Naive thymus-derived CD4-positive, alpha-beta T cell (primary cell): ENCODE measurements around the gene SLC2A8. TPM values are rescaled to one million over a fixed set of nuclear protein-coding genes. Genes with fewer than 3 reads are reported as not detected.

Experiments used
- ATAC-seq: fragments of 150-1000 bp; cut with Tn5 transposase; 2 replicates; pipeline ENCODE4 v1.10.0; 2021; ENCODE audit warnings: mild to moderate bottlenecking, moderate library complexity
- CTCF ChIA-PET: fragments of 350-600 bp; sonication (Branson Sonifier 250); formaldehyde crosslinking; loops from one replicate; lab custom pipeline; 2021; ENCODE audit warnings: antibody characterized with exemption; lab: Charles Lee
- POLR2A ChIA-PET: fragments of 350-600 bp; sonication (Branson Sonifier 250); formaldehyde crosslinking; loops from one replicate; lab custom pipeline; 2021; ENCODE audit warnings: antibody characterized with exemption, inconsistent platforms; lab: Charles Lee
- DNase-seq, 9 donors: peaks; one replicate each; pipeline versions ENCODE4 v3.0.0 to v3.0.0-alpha.2; 2020 to 2022; ENCODE audit warnings: mixed read lengths in 1 of 9
- H3K27ac ChIP-seq: one replicate; pipeline ENCODE4 v1.7.0; 2013; ENCODE audit warnings: mild to moderate bottlenecking, low read depth, low read length, moderate library complexity
- H3K27me3 ChIP-seq, 2 donors: one replicate each; pipeline ENCODE4 v1.7.0; 2013; ENCODE audit warnings: low read length in 2 of 2, mild to moderate bottlenecking in 2 of 2, moderate library complexity in 2 of 2; ENCODE audit not compliant: control insufficient read depth in 2 of 2, insufficient read depth in 2 of 2
- H3K36me3 ChIP-seq, 3 experiments: 1 replicate in 2 of 3; 2 replicates in 1 of 3; pipeline ENCODE4 v1.7.0; 2013; ENCODE audit warnings: low read length in 3 of 3, mild to moderate bottlenecking in 3 of 3, moderate library complexity in 1 of 3; ENCODE audit not compliant: insufficient read depth in 3 of 3, control insufficient read depth in 2 of 3
- H3K4me1 ChIP-seq, 2 donors: one replicate each; pipeline ENCODE4 v1.7.0; 2013; ENCODE audit warnings: low read length in 2 of 2, mild to moderate bottlenecking in 2 of 2, moderate library complexity in 1 of 2; ENCODE audit not compliant: control insufficient read depth in 2 of 2, insufficient read depth in 2 of 2
- H3K4me3 ChIP-seq: 2 replicates; pipeline ENCODE4 v1.7.0; 2013; ENCODE audit warnings: mild to moderate bottlenecking, low read length
- H3K9me3 ChIP-seq, 3 experiments: 1 replicate in 2 of 3; 2 replicates in 1 of 3; pipeline ENCODE4 v1.7.0; 2013; ENCODE audit warnings: low read length in 3 of 3; ENCODE audit not compliant: control insufficient read depth in 2 of 3
- H3K27ac Mint-ChIP-seq, 9 donors: one replicate each; pipeline ENCODE4 v1.8.0; 2020 to 2022; ENCODE audit warnings: mixed read lengths in 9 of 9, mild to moderate bottlenecking in 8 of 9, moderate library complexity in 5 of 9, inconsistent platforms in 2 of 9
- H3K27me3 Mint-ChIP-seq, 5 donors: one replicate each; pipeline ENCODE4 v1.8.0; 2021 to 2022; ENCODE audit warnings: mixed read lengths in 5 of 5, mild to moderate bottlenecking in 1 of 5
- H3K36me3 Mint-ChIP-seq, 5 donors: one replicate each; pipeline ENCODE4 v1.8.0; 2020 to 2022; ENCODE audit warnings: mixed read lengths in 5 of 5, mild to moderate bottlenecking in 3 of 5, inconsistent platforms in 1 of 5
- H3K4me1 Mint-ChIP-seq, 7 donors: one replicate each; pipeline ENCODE4 v1.8.0; 2020 to 2022; ENCODE audit warnings: mixed read lengths in 7 of 7, mild to moderate bottlenecking in 3 of 7, inconsistent platforms in 1 of 7
- H3K4me3 Mint-ChIP-seq, 10 donors: one replicate each; pipeline ENCODE4 v1.8.0; 2020 to 2022; ENCODE audit warnings: mild to moderate bottlenecking in 10 of 10, mixed read lengths in 10 of 10, moderate library complexity in 6 of 10, inconsistent platforms in 2 of 10
- H3K9me3 Mint-ChIP-seq, 11 donors: one replicate each; pipeline ENCODE4 v1.8.0; 2020 to 2022; ENCODE audit warnings: mixed read lengths in 11 of 11, mild to moderate bottlenecking in 4 of 11, inconsistent platforms in 1 of 11, moderate library complexity in 1 of 11
- intact Hi-C, 2 donors: fragments of 100-400 bp; cut with micrococcal nuclease; formaldehyde crosslinking; loops; one replicate each; pipeline ENCODE4 v1.15.1; 2023
- polyA plus RNA-seq, 2 donors: library from polyadenylated mRNA; unstranded; fragments of 300-500 nt; fragmentation: Illumina TruSeq; gene quantifications; one replicate each; pipeline ENCODE4 v1.2.3, GENCODE V29; 2021
- total RNA-seq, 6 experiments: library from RNA in 5 of 6; stranded (reverse) in 5 of 6; gene quantifications; 1 replicate in 5 of 6; 2 replicates in 1 of 6; pipeline ENCODE4 v1.2.3 and lab custom pipeline; 2021 to 2026

The SLC2A8 gene
- total and polyA plus RNA-seq, 7 experiments from 2014 or later, result 0.27 to 4.8 (median 1.3) TPM; not detected in 2

GRCh38 chr9:127390563-127390962 is 6.4 kb upstream of the SLC2A8 start:
- Histone ChIP-seq H3K27ac (no peak overlapping the region), H3K27me3 (peaks cover 6 to 43% of the 10 kb centered on the region in 2 donors), H3K4me3 (no peak overlapping the region), H3K36me3 (no peaks in the 10 kb centered on the region), H3K9me3 (no peaks in the 10 kb centered on the region), H3K4me1 (peaks cover 13 to 20% of the 10 kb centered on the region in 2 donors)
- H3K4me1 Mint-ChIP-seq, result peaks cover 25 to 37% (median 28%) of the 10 kb centered on the region in 7 donors
- H3K36me3 Mint-ChIP-seq, result no peaks in the 10 kb centered on the region
- POLR2A ChIA-PET, result no interaction called here
- intact Hi-C loops, result no loop called here
- H3K9me3 Mint-ChIP-seq, result peaks cover 0 to 5% (median 0%) of the 10 kb centered on the region in 11 donors
- CTCF ChIA-PET, result no interaction called here
- DNase-seq (peak in 1 of 9 donors; percentile 16), ATAC-seq (no peak)
- peak overlapping the region in 2 of 9 donors; percentile 24 to 78 for H3K27ac Mint-ChIP-seq
- no peak overlapping the region for H3K4me3 Mint-ChIP-seq
- H3K27me3 Mint-ChIP-seq, result peaks cover 57 to 80% (median 72%) of the 10 kb centered on the region in 5 donors

DNA sequence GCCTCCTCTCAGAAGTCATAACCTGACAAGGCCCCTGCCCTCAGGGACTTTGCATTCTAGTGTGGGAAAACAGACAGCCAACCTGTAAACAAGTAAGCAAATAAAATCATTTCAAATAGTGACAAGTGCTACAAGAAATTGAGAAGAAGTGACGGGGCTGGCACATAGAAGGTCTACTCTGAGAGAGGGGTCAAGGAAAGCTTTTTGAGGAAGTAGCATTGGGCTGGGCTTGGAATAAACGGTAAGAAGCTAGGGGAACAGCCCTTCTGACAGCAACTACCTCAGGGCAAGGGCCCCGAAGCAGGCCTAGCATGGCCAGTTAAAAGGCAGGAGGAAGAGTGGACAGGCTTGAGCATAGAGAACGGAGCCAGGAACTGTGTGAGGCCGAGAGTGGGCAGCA is 4.8 kb upstream of the SLC2A8 start:
- intact Hi-C loops, result no loop called here
- H3K27me3 ChIP-seq, result peaks cover 6 to 43% of the 10 kb centered on the region in 2 donors
- Mint-ChIP-seq H3K9me3 (peaks cover 0 to 4% (median 0%) of the 10 kb centered on the region in 11 donors), H3K4me1 (peaks cover 26 to 36% (median 28%) of the 10 kb centered on the region in 7 donors), H3K27ac (no peak overlapping the region), H3K4me3 (no peak overlapping the region), H3K36me3 (no peaks in the 10 kb centered on the region), H3K27me3 (peaks cover 47 to 79% (median 64%) of the 10 kb centered on the region in 5 donors)
- no peaks in the 10 kb centered on the region for H3K36me3 ChIP-seq
- peak in 1 of 9 donors; percentile 15 for DNase-seq
- no peak for ATAC-seq
- peaks cover 13 to 27% of the 10 kb centered on the region in 2 donors for H3K4me1 ChIP-seq
- POLR2A ChIA-PET, result no interaction called here
- H3K9me3 ChIP-seq, result no peaks in the 10 kb centered on the region
- H3K27ac ChIP-seq, result no peak overlapping the region
- CTCF ChIA-PET, result no interaction called here
- no peak overlapping the region for H3K4me3 ChIP-seq

DNA sequence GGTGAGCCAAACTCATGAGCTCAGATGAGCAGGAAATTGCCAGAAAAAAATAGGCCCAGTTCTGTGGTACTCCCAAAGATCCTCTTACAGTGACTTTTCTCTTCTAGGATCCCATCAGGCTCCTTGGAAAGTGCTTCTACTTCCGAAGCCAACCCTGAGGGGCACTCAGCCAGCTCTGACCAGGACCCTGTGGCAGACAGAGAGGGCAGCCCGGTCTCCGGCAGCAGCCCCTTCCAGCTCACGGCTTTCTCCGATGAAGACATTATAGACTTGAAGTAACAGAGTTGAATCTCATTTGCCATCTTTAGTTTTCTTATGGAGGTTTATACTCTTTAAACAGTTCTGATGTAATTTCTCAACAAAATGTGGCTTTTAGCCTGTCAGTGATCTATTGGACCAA is 4.0 kb upstream of the SLC2A8 start:
- no peak overlapping the region for H3K4me3 Mint-ChIP-seq
- H3K27ac ChIP-seq, result no peak overlapping the region
- intact Hi-C loops, result no loop called here
- H3K9me3 Mint-ChIP-seq, result peaks cover 0 to 4% (median 0%) of the 10 kb centered on the region in 11 donors
- peaks cover 12 to 26% of the 10 kb centered on the region in 2 donors for H3K4me1 ChIP-seq
- H3K4me1 Mint-ChIP-seq, result peaks cover 24 to 36% (median 28%) of the 10 kb centered on the region in 7 donors
- ChIA-PET CTCF (no interaction called here), POLR2A (interaction anchor here (1.1 kb wide), 1 partner anchor 58 kb away, joined by 3 read pairs; no protein-coding TSS in a partner anchor)
- H3K27me3 Mint-ChIP-seq, result peaks cover 47 to 79% (median 64%) of the 10 kb centered on the region in 5 donors
- peaks cover 6 to 45% of the 10 kb centered on the region in 2 donors for H3K27me3 ChIP-seq
- no peaks in the 10 kb centered on the region for H3K9me3 ChIP-seq
- H3K27ac Mint-ChIP-seq, result no peak overlapping the region
- H3K36me3 Mint-ChIP-seq, result no peaks in the 10 kb centered on the region
- ATAC-seq (no peak), DNase-seq (peak in 1 of 9 donors; percentile 9)
- H3K36me3 ChIP-seq, result no peaks in the 10 kb centered on the region
- H3K4me3 ChIP-seq, result no peak overlapping the region

- no peaks in the 10 kb centered on the region for H3K36me3 ChIP-seq
- no peak overlapping the region for H3K4me3 ChIP-seq
- no peaks in the 10 kb centered on the region for H3K9me3 ChIP-seq
- H3K9me3 Mint-ChIP-seq, result peaks cover 0 to 2% (median 0%) of the 10 kb centered on the region in 11 donors
- no peak for ATAC-seq
- peaks cover 13 to 25% of the 10 kb centered on the region in 2 donors for H3K4me1 ChIP-seq
- POLR2A ChIA-PET, result interaction anchor here (1.1 kb wide), 1 partner anchor 57 kb away, joined by 3 read pairs; no protein-coding TSS in a partner anchor
- CTCF ChIA-PET, result no interaction called here
- H3K27me3 ChIP-seq, result peaks cover 6 to 52% of the 10 kb centered on the region in 2 donors
- intact Hi-C loops, result no loop called here
- peaks cover 53 to 82% (median 68%) of the 10 kb centered on the region in 5 donors for H3K27me3 Mint-ChIP-seq
- no peak for DNase-seq
- H3K27ac ChIP-seq, result no peak overlapping the region
- H3K4me1 Mint-ChIP-seq, result peaks cover 21 to 35% (median 26%) of the 10 kb centered on the region in 7 donors
- no peak overlapping the region for H3K27ac Mint-ChIP-seq
- no peaks in the 10 kb centered on the region for H3K36me3 Mint-ChIP-seq
- H3K4me3 Mint-ChIP-seq, result no peak overlapping the region
Measured at GRCh38 chr9:127393645-127394044, 3.3 kb upstream of the SLC2A8 start.

GRCh38 chr9:127395497-127396252 is 1.3 kb upstream of the SLC2A8 start:
- H3K36me3 ChIP-seq, result no peaks in the 10 kb centered on the region
- no peaks in the 10 kb centered on the region for H3K9me3 ChIP-seq
- peaks cover 1 to 54% of the 10 kb centered on the region in 2 donors for H3K27me3 ChIP-seq
- Mint-ChIP-seq H3K36me3 (no peaks in the 10 kb centered on the region), H3K27me3 (peaks cover 52 to 80% (median 69%) of the 10 kb centered on the region in 5 donors), H3K27ac (no peak overlapping the region), H3K9me3 (peaks cover 0 to 2% (median 0%) of the 10 kb centered on the region in 11 donors), H3K4me3 (peak overlapping the region; percentile 8 to 74 (median 54)), H3K4me1 (peaks cover 11 to 26% (median 16%) of the 10 kb centered on the region in 7 donors)
- intact Hi-C loops, result loop anchor here (1.0 to 2.0 kb wide), 3 partner anchors 7 to 171 kb away; partner anchors contain the start of genes LRSAM1 (in 1 of the 2) and RPL12 (in 1 of the 2)
- no peak overlapping the region for H3K27ac ChIP-seq
- ChIA-PET POLR2A (interaction anchor here (0.9 to 1.8 kb wide), 4 partner anchors 8 to 56 kb away, joined by 3 to 5 read pairs (median 4); partner anchors contain the start of genes LRSAM1 and RPL12), CTCF (interaction anchor here (1.9 kb wide), 1 partner anchor 8 kb away, joined by 4 read pairs; no protein-coding TSS in a partner anchor)
- ATAC-seq (no peak), DNase-seq (peak in 1 of 9 donors; percentile 19)
- no peak overlapping the region for H3K4me3 ChIP-seq
- H3K4me1 ChIP-seq, result peaks cover 10 to 15% of the 10 kb centered on the region in 2 donors

- peaks cover 52 to 81% (median 71%) of the 10 kb centered on the region in 5 donors for H3K27me3 Mint-ChIP-seq
- H3K9me3 Mint-ChIP-seq, result peaks cover 0 to 2% (median 0%) of the 10 kb centered on the region in 11 donors
- H3K4me1 ChIP-seq, result peaks cover 10 to 15% of the 10 kb centered on the region in 2 donors
- ATAC-seq (no peak), DNase-seq (no peak)
- H3K9me3 ChIP-seq, result no peaks in the 10 kb centered on the region
- POLR2A ChIA-PET, result interaction anchor here (0.9 to 1.8 kb wide), 5 partner anchors 9 to 55 kb away, joined by 3 to 5 read pairs (median 3); partner anchors contain the start of genes LRSAM1 and RPL12
- no peaks in the 10 kb centered on the region for H3K36me3 ChIP-seq
- no peaks in the 10 kb centered on the region for H3K36me3 Mint-ChIP-seq
- peak overlapping the region; percentile 23 to 74 (median 60) for H3K4me3 Mint-ChIP-seq
- peaks cover 11 to 26% (median 16%) of the 10 kb centered on the region in 7 donors for H3K4me1 Mint-ChIP-seq
- peaks cover 0 to 55% of the 10 kb centered on the region in 2 donors for H3K27me3 ChIP-seq
- no peak overlapping the region for H3K27ac Mint-ChIP-seq
- no peak overlapping the region for H3K27ac ChIP-seq
- CTCF ChIA-PET, result interaction anchor here (1.4 to 1.9 kb wide), 2 partner anchors 9 to 181 kb away, joined by 4 to 6 read pairs; no protein-coding TSS in a partner anchor
- H3K4me3 ChIP-seq, result peak overlapping the region; percentile 22
- intact Hi-C loops, result loop anchor here (1.0 to 2.0 kb wide), 3 partner anchors 8 to 172 kb away; partner anchors contain the start of genes LRSAM1 (in 1 of the 2) and RPL12 (in 1 of the 2)
Measured at GRCh38 chr9:127396253-127396807, 639 bp upstream of the SLC2A8 start.
